Transverse colon (tissue), 4 donors: ENCODE data around the gene SANBR. TPM values are rescaled to one million over a fixed set of nuclear protein-coding genes. Genes with fewer than 3 reads are reported as not detected.

ENCODE experiments used
- DNase-seq: peaks from one replicate; pipeline ENCODE4 v3.0.0-alpha.2; 2019
- H3K27ac ChIP-seq, 4 donors: fragments of 200-600 bp; sonication (generic); 2 replicates each; pipeline ENCODE4 v1.5.1; 2016 to 2018; ENCODE audit warnings: inconsistent platforms in 4 of 4
- H3K27me3 ChIP-seq: fragments of 200-600 bp; sonication (generic); 2 replicates; pipeline ENCODE4 v1.5.1; 2017; ENCODE audit warnings: inconsistent platforms
- H3K36me3 ChIP-seq, 4 donors: fragments of 200-600 bp; sonication (generic); 2 replicates each; pipeline ENCODE4 v1.5.1; 2017 to 2019; ENCODE audit warnings: inconsistent platforms in 4 of 4
- H3K4me1 ChIP-seq, 4 donors: fragments of 200-600 bp; sonication (generic); 2 replicates each; pipeline ENCODE4 v1.5.1; 2017 to 2020; ENCODE audit warnings: inconsistent platforms in 4 of 4
- H3K4me3 ChIP-seq, 4 donors: fragments of 200-600 bp; sonication (generic); 1 replicate in 1 of 4; 2 replicates in 3 of 4; pipeline versions ENCODE4 v1.5.1 to v1.6.1; 2017 to 2019; ENCODE audit warnings: inconsistent platforms in 4 of 4
- H3K9me3 ChIP-seq, 2 donors: fragments of 200-600 bp; sonication (generic); 2 replicates each; pipeline ENCODE4 v1.5.1; 2017 to 2019; ENCODE audit warnings: inconsistent platforms in 2 of 2
- EP300 ChIP-seq: sonication (generic); formaldehyde crosslinking; IDR thresholded peaks from one replicate; pipeline ENCODE4 v1.6.1; 2017; ENCODE audit warnings: antibody characterized with exemption, low read depth
- POLR2A ChIP-seq: fragments of 450-650 bp; IDR thresholded peaks from one replicate; pipeline ENCODE4 v1.6.1; 2016; ENCODE audit warnings: antibody characterized with exemption, mild to moderate bottlenecking, moderate library complexity
- POLR2AphosphoS5 ChIP-seq, 3 donors: sonication (generic); formaldehyde crosslinking; IDR thresholded peaks; one replicate each; pipeline ENCODE4 v1.6.1; 2016; ENCODE audit warnings: antibody characterized with exemption in 3 of 3
- WGBS, 2 donors: methylation state at CpG; one replicate each; pipeline ENCODE4 v1.1.5; 2018; ENCODE audit warnings: low coverage in 1 of 2; 5-methylcytosine and 5-hydroxymethylcytosine counted together
- in situ Hi-C, 4 donors: fragments of 200-750 bp; cut with MboI; loops; one replicate each; pipeline versions ENCODE4 v1.15.0 to v1.15.1; 2017; ENCODE audit warnings: low sequenced_read_pairs in 3 of 4, low pct_ligation_motif_present in 1 of 4, low pct_unique_long_range_greater_than_20kb in 1 of 4
- intact Hi-C: fragments of 100-400 bp; cut with DNase I; formaldehyde crosslinking; loops from one replicate; pipeline ENCODE4 v1.15.1; 2023; ENCODE audit warnings: low total_unique reads
- total RNA-seq, 4 donors: library from RNA; depleted of rRNA; stranded (reverse); fragments of >200 nt; gene quantifications; one replicate each; pipeline ENCODE4 v1.1.0, GENCODE V29; 2016
- TF ChIP-seq, protein P1 (sequence below), 5 experiments: fragments of 200-600 bp in 3 of 5; fragments of 450-650 bp in 2 of 5; sonication (generic) in 3 of 5; IDR thresholded peaks; 1 replicate in 2 of 5; 2 replicates in 3 of 5; pipeline ENCODE4 v1.5.1; 2016 to 2017; ENCODE audit warnings: antibody characterized with exemption in 5 of 5, inconsistent platforms in 3 of 5, mild to moderate bottlenecking in 2 of 5, moderate library complexity in 1 of 5

SANBR gene
- total RNA-seq, 4 donors from 2014 or later = 5.4 to 19.4 (median 13.7) TPM

DNA sequence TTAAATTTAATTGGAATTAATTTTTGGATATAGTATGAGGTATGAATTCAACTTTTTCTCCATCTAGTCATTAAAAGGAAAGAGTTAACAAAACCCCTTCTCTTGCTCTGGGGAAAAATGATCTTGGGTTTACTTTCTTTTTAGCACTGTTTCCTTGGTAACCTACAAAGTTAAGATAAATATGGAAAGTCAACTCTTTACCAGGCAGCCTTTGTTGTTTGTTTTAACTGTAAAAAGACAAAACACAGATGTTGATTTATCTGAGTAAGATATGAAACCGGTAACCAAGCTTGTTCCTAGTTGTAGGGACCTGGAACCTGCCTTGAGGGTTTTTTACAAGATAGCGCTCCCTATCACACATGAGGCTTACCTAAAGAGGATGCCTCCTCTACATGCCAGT is 10.1 kb upstream of the SANBR start:
- TF ChIP-seq EP300 (no peak), POLR2A (no peak)
- no peak overlapping the region for H3K27ac ChIP-seq
- in situ Hi-C loops (no loop called here), intact Hi-C loops (no loop called here)
- H3K4me1 ChIP-seq = no peaks in the 10 kb centered on the region
- no peak overlapping the region for H3K4me3 ChIP-seq
- WGBS, 2 donors = 43 to 55% methylated on average over 2 of the region's 2 CpGs
- DNase-seq = no peak
- no peaks in the 10 kb centered on the region for H3K27me3 ChIP-seq
- no peaks in the 10 kb centered on the region for H3K9me3 ChIP-seq
- H3K36me3 ChIP-seq = peaks cover 0 to 10% (median 2%) of the 10 kb centered on the region in 4 donors

- Histone ChIP-seq H3K9me3 (no peaks in the 10 kb centered on the region), H3K4me3 (no peak overlapping the region), H3K27ac (no peak overlapping the region), H3K27me3 (no peaks in the 10 kb centered on the region), H3K4me1 (no peaks in the 10 kb centered on the region), H3K36me3 (no peaks in the 10 kb centered on the region)
- DNase-seq = no peak
- in situ Hi-C loops = no loop called here
- TF ChIP-seq EP300 (no peak), POLR2A (no peak), POLR2AphosphoS5 (IDR thresholded peaks at IDR 0.05) (no peak)
- TF ChIP-seq, protein P1, sequence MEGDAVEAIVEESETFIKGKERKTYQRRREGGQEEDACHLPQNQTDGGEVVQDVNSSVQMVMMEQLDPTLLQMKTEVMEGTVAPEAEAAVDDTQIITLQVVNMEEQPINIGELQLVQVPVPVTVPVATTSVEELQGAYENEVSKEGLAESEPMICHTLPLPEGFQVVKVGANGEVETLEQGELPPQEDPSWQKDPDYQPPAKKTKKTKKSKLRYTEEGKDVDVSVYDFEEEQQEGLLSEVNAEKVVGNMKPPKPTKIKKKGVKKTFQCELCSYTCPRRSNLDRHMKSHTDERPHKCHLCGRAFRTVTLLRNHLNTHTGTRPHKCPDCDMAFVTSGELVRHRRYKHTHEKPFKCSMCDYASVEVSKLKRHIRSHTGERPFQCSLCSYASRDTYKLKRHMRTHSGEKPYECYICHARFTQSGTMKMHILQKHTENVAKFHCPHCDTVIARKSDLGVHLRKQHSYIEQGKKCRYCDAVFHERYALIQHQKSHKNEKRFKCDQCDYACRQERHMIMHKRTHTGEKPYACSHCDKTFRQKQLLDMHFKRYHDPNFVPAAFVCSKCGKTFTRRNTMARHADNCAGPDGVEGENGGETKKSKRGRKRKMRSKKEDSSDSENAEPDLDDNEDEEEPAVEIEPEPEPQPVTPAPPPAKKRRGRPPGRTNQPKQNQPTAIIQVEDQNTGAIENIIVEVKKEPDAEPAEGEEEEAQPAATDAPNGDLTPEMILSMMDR (IDR thresholded peaks at IDR 0.05) = no peak
- intact Hi-C loops = no loop called here
Measured at GRCh38 chr2:61057562-61057961, 8.1 kb upstream of the SANBR start.

GRCh38 chr2:61059382-61059781 is 6.3 kb upstream of the SANBR start:
- H3K27ac ChIP-seq = no peak overlapping the region
- no peak for DNase-seq
- in situ Hi-C loops = no loop called here
- no peaks in the 10 kb centered on the region for H3K36me3 ChIP-seq
- no peak for TF ChIP-seq POLR2A
- TF ChIP-seq, protein P1 (IDR thresholded peaks at IDR 0.05) = no peak
- TF ChIP-seq POLR2AphosphoS5 (IDR thresholded peaks at IDR 0.05) = no peak
- no peak for TF ChIP-seq EP300
- H3K27me3 ChIP-seq = no peaks in the 10 kb centered on the region
- H3K4me3 ChIP-seq = no peak overlapping the region
- intact Hi-C loops = no loop called here
- no peaks in the 10 kb centered on the region for H3K9me3 ChIP-seq
- no peaks in the 10 kb centered on the region for H3K4me1 ChIP-seq

- Histone ChIP-seq H3K27ac (no peak overlapping the region), H3K4me3 (no peak overlapping the region), H3K9me3 (no peaks in the 10 kb centered on the region), H3K4me1 (no peaks in the 10 kb centered on the region), H3K27me3 (no peaks in the 10 kb centered on the region), H3K36me3 (peaks cover 0 to 20% (median 9%) of the 10 kb centered on the region in 4 donors)
- intact Hi-C loops = no loop called here
- WGBS, 2 donors = 78 to 89% methylated on average over 1 of the region's 1 CpG
- TF ChIP-seq POLR2AphosphoS5 (IDR thresholded peaks at IDR 0.05) (no peak), POLR2A (no peak), EP300 (no peak)
- TF ChIP-seq, protein P1 (IDR thresholded peaks at IDR 0.05) = no peak
- in situ Hi-C loops = no loop called here
- DNase-seq = no peak
Measured at GRCh38 chr2:61074100-61074499, 8.4 kb downstream of the SANBR start.

DNA sequence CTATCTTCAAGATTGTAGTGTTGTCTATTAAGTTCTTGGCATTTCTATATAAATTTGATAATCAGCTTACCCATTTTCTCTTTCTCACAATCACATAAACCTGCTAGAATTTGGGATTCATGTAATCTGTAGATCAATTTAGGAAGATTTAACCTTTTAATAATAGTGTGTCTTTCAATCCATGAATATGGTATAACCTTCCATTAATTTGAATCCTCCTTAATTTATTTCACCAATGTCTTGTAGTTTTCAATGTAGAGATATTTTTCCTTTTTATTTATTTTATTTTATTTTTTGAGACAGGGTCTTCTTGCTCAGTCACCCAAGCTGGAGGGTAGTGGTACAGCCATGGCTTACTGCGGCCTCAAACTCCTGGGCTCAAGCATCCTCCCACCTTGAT is 20.2 kb downstream of the SANBR start:
- DNase-seq = no peak
- H3K9me3 ChIP-seq = no peaks in the 10 kb centered on the region
- no peak overlapping the region for H3K4me3 ChIP-seq
- 91 to 100% methylated on average over 1 of the region's 1 CpG for WGBS, 2 donors
- in situ Hi-C loops = no loop called here
- TF ChIP-seq POLR2AphosphoS5 (IDR thresholded peaks at IDR 0.05) (no peak), POLR2A (no peak), EP300 (no peak)
- TF ChIP-seq, protein P1 (IDR thresholded peaks at IDR 0.05) = no peak
- no peak overlapping the region for H3K27ac ChIP-seq
- intact Hi-C loops = no loop called here
- no peaks in the 10 kb centered on the region for H3K27me3 ChIP-seq
- H3K4me1 ChIP-seq = no peaks in the 10 kb centered on the region
- H3K36me3 ChIP-seq = peaks cover 0 to 9% (median 3%) of the 10 kb centered on the region in 4 donors
